Skeletal muscle tissue (tissue), 5 donors: ENCODE data around the gene GBX2. TPM values are rescaled to one million over a fixed set of nuclear protein-coding genes. Genes with fewer than 3 reads are reported as not detected.

Experiments used
- H3K27ac ChIP-seq: one replicate; pipeline ENCODE4 v1.7.0; 2013; ENCODE audit warnings: mild to moderate bottlenecking, low read depth, low read length, inconsistent platforms
- H3K27me3 ChIP-seq, 3 donors: one replicate each; pipeline ENCODE4 v1.7.0; 2013; ENCODE audit warnings: low read length in 3 of 3; ENCODE audit not compliant: control insufficient read depth in 3 of 3, insufficient read depth in 3 of 3
- H3K36me3 ChIP-seq, 3 donors: one replicate each; pipeline ENCODE4 v1.7.0; 2013; ENCODE audit warnings: low read length in 3 of 3; ENCODE audit not compliant: control insufficient read depth in 3 of 3, insufficient read depth in 3 of 3
- H3K4me1 ChIP-seq, 3 donors: one replicate each; pipeline ENCODE4 v1.7.0; 2013; ENCODE audit warnings: low read length in 3 of 3, mild to moderate bottlenecking in 3 of 3; ENCODE audit not compliant: control insufficient read depth in 3 of 3, insufficient read depth in 3 of 3
- H3K4me3 ChIP-seq, 3 donors: one replicate each; pipeline ENCODE4 v1.7.0; 2013; ENCODE audit warnings: low read length in 3 of 3
- H3K9ac ChIP-seq, 3 donors: one replicate each; pipeline ENCODE4 v1.7.0; 2013; ENCODE audit warnings: low read length in 3 of 3, mild to moderate bottlenecking in 3 of 3, moderate library complexity in 2 of 3, low read depth in 1 of 3
- H3K9me3 ChIP-seq, 3 donors: one replicate each; pipeline ENCODE4 v1.7.0; 2013; ENCODE audit warnings: low read length in 3 of 3; ENCODE audit not compliant: control insufficient read depth in 3 of 3
- small RNA-seq: library from RNA; depleted of rRNA; stranded (forward); fragments of <200 nt; gene quantifications from one replicate; pipeline ENCODE3, GENCODE V24; 2014
- total RNA-seq: library from RNA; depleted of rRNA; stranded (reverse); fragments of >200 nt; gene quantifications from one replicate; pipeline ENCODE4 v1.2.3, GENCODE V29; 2014
- donor health status: Osteomylitis.

Gene GBX2
- total RNA-seq, 1 donor from 2014 or later = not detected

DNA sequence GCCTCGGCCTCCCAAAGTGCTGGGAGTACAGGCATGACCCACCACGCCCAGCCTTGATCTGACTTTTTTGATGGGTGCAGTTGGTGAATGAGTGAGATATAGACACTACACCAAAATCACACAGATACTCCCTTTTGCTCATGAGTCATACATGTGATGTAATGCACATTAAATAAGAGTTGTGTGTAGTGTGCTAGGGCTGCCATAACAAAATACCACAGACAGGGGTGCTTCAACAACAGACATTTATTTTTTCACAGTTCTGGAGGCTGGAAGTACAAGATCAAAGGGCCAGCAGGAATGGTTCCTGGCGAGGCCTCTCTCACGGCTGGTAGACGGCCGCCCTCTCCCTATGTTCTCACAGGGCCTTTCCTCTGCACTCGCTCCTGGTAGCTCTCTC, 46.6 kb downstream of the GBX2 start:
- Histone ChIP-seq H3K4me3 (no peak overlapping the region), H3K9ac (no peak overlapping the region), H3K4me1 (no peaks in the 10 kb centered on the region), H3K9me3 (no peaks in the 10 kb centered on the region), H3K27me3 (no peaks in the 10 kb centered on the region), H3K36me3 (peaks cover 0 to 14% (median 8%) of the 10 kb centered on the region in 3 donors), H3K27ac (no peak overlapping the region)

DNA sequence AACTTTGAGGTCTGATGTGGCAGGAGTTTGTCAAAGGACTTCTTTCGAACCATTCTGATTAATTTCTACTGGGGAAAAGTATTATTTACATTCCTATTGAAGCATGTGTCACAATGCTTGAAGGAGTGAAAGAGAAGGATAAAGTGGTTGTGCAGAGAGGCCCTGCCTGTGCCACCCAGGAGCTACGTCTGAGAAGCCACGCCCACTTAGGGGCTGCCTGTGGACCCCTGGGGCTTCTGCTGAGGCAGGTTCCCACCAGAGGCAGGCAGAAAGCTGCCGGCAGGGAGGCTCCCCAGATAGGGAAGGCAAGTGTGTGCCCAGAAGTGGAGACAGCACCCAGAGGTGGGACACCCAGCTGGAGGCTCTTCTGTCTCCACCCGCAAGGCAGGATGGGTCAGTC, 47.4 kb downstream of the GBX2 start:
- H3K9me3 ChIP-seq = no peaks in the 10 kb centered on the region
- no peak overlapping the region for H3K27ac ChIP-seq
- H3K4me3 ChIP-seq = no peak overlapping the region
- H3K4me1 ChIP-seq = no peaks in the 10 kb centered on the region
- no peaks in the 10 kb centered on the region for H3K27me3 ChIP-seq
- peaks cover 0 to 14% (median 8%) of the 10 kb centered on the region in 3 donors for H3K36me3 ChIP-seq
- H3K9ac ChIP-seq = no peak overlapping the region

DNA sequence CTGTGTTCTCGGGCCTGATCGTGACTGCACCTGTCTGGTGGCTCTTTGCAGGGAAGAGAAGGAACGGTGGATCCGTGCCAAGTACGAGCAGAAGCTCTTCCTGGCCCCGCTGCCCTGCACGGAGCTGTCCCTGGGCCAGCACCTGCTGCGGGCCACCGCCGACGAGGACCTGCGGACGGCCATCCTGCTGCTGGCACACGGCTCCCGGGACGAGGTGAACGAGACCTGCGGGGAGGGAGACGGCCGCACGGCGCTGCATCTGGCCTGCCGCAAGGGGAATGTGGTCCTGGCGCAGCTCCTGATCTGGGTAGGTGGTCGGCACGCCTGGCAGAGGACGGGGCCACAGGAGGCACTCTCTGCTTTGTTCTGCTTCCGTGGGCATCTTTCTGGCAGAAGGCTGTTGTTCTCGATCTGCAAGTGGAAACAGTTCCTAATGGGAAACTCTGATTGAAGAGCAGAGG, 48.0 kb downstream of the GBX2 start:
- Histone ChIP-seq H3K36me3 (peaks cover 0 to 10% (median 5%) of the 10 kb centered on the region in 3 donors), H3K4me1 (peaks cover 0 to 2% (median 0%) of the 10 kb centered on the region in 3 donors), H3K27me3 (no peaks in the 10 kb centered on the region), H3K27ac (no peak overlapping the region), H3K4me3 (no peak overlapping the region), H3K9me3 (no peaks in the 10 kb centered on the region), H3K9ac (no peak overlapping the region)

DNA sequence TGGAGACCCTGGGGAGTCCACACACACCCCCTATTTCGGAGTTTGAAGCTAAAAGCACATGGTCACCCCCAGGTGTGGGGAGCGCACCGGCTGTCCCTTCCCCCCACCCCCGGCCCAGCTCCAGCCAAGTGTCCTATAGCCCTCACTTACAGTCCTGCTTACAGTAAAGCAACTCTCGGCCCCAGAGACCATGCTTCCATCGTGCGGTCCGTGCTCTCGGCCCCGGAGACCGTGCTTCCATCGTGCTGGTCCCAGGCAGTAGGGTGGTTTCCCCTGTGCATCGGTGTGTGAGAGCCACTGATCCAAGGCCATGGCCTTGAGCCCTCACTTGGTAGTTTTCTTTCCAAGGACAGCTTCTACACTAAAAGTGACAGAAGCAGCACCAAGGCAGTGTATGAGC, 48.7 kb downstream of the GBX2 start:
- H3K9ac ChIP-seq = no peak overlapping the region
- peaks cover 0 to 8% (median 4%) of the 10 kb centered on the region in 3 donors for H3K36me3 ChIP-seq
- H3K27ac ChIP-seq = no peak overlapping the region
- H3K4me1 ChIP-seq = peaks cover 0 to 2% (median 0%) of the 10 kb centered on the region in 3 donors
- H3K27me3 ChIP-seq = no peaks in the 10 kb centered on the region
- H3K9me3 ChIP-seq = no peaks in the 10 kb centered on the region
- H3K4me3 ChIP-seq = no peak overlapping the region

DNA sequence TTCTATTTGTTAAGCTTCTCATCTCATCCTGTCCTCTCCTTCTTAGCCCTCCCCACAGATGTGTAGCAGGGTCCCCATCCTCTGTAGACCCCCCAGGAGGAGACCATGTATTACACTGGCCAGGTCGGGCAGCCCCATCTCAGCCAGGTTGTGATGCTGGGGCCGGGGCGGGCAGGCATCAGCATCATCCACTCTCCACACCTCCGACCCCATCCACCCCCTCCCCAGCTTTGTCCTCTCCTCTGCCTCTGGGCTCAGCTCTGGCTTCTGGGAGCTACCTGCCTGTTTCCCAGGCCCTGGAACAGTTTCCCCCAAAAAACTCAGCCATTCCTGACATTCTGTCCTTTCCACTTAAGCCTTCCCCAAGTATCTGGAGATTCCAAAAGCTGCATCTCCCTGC, 49.2 kb downstream of the GBX2 start:
- Histone ChIP-seq H3K4me3 (no peak overlapping the region), H3K4me1 (peaks cover 0 to 2% (median 0%) of the 10 kb centered on the region in 3 donors), H3K9ac (no peak overlapping the region), H3K36me3 (peaks cover 0 to 5% (median 3%) of the 10 kb centered on the region in 3 donors), H3K27ac (no peak overlapping the region), H3K9me3 (no peaks in the 10 kb centered on the region), H3K27me3 (no peaks in the 10 kb centered on the region)

DNA sequence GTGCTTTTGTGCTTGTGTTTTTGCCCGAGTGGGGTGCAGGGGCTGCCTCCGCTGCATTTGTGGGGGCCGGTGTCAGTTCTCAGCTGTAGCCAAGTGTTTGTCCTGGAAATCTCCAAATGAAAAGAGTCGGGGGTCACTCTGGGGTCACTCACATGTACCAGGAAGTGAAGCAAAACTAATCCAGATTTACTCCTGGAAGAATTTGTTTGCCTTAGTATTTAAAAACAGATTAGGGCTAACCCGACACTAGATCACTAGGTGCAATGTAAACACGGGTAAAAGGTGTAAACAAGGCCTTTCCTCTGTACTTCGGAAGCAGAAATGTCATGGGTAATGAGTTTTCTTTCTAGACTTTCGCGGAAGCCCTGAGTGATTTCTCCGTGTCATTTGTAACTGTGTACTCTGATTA, 50.3 kb downstream of the GBX2 start:
- Histone ChIP-seq H3K27me3 (no peaks in the 10 kb centered on the region), H3K4me3 (no peak overlapping the region), H3K9me3 (no peaks in the 10 kb centered on the region), H3K4me1 (peaks cover 0 to 7% (median 0%) of the 10 kb centered on the region in 3 donors), H3K36me3 (peaks cover 0 to 2% (median 0%) of the 10 kb centered on the region in 3 donors), H3K9ac (no peak overlapping the region), H3K27ac (no peak overlapping the region)

DNA sequence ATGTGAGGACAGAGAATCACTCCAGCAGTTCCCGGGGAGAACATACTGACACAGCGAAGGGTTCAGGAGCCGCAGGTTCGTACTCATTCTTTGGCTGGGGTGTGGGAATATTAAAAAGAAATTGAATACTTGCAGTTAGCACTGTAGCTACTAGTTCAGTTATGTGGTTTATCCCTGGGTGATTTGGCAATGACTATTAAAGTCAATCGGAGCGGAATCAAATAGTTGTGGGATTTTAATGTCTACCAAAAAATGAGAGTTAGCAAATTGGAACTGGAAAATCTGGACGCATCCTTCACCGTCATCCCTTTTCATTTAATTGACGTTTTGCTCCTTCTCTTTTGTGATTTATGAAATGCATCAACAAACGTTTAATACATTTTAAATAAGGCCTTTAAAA, 50.8 kb downstream of the GBX2 start:
- Histone ChIP-seq H3K27me3 (no peaks in the 10 kb centered on the region), H3K27ac (no peak overlapping the region), H3K36me3 (peaks cover 0 to 2% (median 0%) of the 10 kb centered on the region in 3 donors), H3K4me3 (no peak overlapping the region), H3K9ac (no peak overlapping the region), H3K4me1 (peaks cover 0 to 7% (median 0%) of the 10 kb centered on the region in 3 donors), H3K9me3 (no peaks in the 10 kb centered on the region)

Small RNA genes lying within 50 kb of the gene (small RNA-seq; reads per million reads assigned to genes)
- not detected for gene RF00019
- gene RNU1-31P = not detected

Other genes with a start within 250 kb of the GBX2 start
- 3.1 TPM for gene ASB18, start 96.0 kb upstream of the GBX2 start, total RNA-seq